H9 (cell line): ENCODE measurements around the gene TRIM17. TPM values are rescaled to one million over a fixed set of nuclear protein-coding genes. Genes with fewer than 3 reads are reported as not detected.

ENCODE experiments used
- DNase-seq: peaks from one replicate; pipeline ENCODE4 v3.0.0-alpha.2; 2017
- H2AFZ ChIP-seq: one replicate; pipeline ENCODE4 v1.6.1; 2013; ENCODE audit warnings: mild to moderate bottlenecking, low read length, control low read depth, moderate library complexity
- H2AK5ac ChIP-seq: 2 replicates; pipeline ENCODE4 v1.6.1; 2013; ENCODE audit warnings: low read length, control low read depth, mixed read lengths; ENCODE audit not compliant: insufficient read length
- H2BK120ac ChIP-seq: one replicate; pipeline ENCODE4 v1.6.1; 2013; ENCODE audit warnings: low read depth, mild to moderate bottlenecking, low read length, control low read depth, inconsistent platforms; ENCODE audit not compliant: poor library complexity, severe bottlenecking
- H2BK12ac ChIP-seq: 2 replicates; pipeline ENCODE4 v1.6.1; 2013; ENCODE audit warnings: low read length, control low read depth, mixed read lengths, low read depth; ENCODE audit not compliant: insufficient read length
- H2BK15ac ChIP-seq: 2 replicates; pipeline ENCODE4 v1.6.1; 2013; ENCODE audit warnings: low read depth, low read length, control low read depth
- H2BK20ac ChIP-seq: one replicate; pipeline ENCODE4 v1.6.1; 2013; ENCODE audit warnings: low read depth, mild to moderate bottlenecking, low read length, control low read depth, inconsistent platforms; ENCODE audit not compliant: poor library complexity, severe bottlenecking
- H2BK5ac ChIP-seq: 2 replicates; pipeline ENCODE4 v1.6.1; 2013; ENCODE audit warnings: low read length, control low read depth, mixed read lengths; ENCODE audit not compliant: insufficient read length
- H3K14ac ChIP-seq: 2 replicates; pipeline ENCODE4 v1.6.1; 2013; ENCODE audit warnings: low read length, control low read depth; ENCODE audit not compliant: insufficient read depth
- H3K18ac ChIP-seq: 2 replicates; pipeline ENCODE4 v1.6.1; 2013; ENCODE audit warnings: low read depth, mild to moderate bottlenecking, mixed read lengths, low read length, control low read depth; ENCODE audit not compliant: insufficient read length
- H3K23ac ChIP-seq: 2 replicates; pipeline ENCODE4 v1.6.1; 2013; ENCODE audit warnings: low read length, control low read depth, mixed read lengths, low read depth; ENCODE audit not compliant: insufficient read length
- H3K23me2 ChIP-seq: 2 replicates; pipeline ENCODE4 v1.6.1; 2013; ENCODE audit warnings: low read depth, mild to moderate bottlenecking, mixed read lengths, low read length, control low read depth; ENCODE audit not compliant: insufficient read length, poor library complexity, severe bottlenecking
- H3K27ac ChIP-seq: 2 replicates; pipeline ENCODE4 v1.5.1; 2013; ENCODE audit warnings: low read length, control low read depth, mixed read lengths, low read depth; ENCODE audit not compliant: insufficient read length
- H3K27me3 ChIP-seq: 2 replicates; pipeline ENCODE4 v1.6.1; 2013; ENCODE audit warnings: low read length, control low read depth, inconsistent platforms; ENCODE audit not compliant: insufficient read depth
- H3K4ac ChIP-seq: 2 replicates; pipeline ENCODE4 v1.6.1; 2013; ENCODE audit warnings: low read depth, mild to moderate bottlenecking, control low read depth, inconsistent platforms, low read length, moderate library complexity
- H3K4me1 ChIP-seq: 2 replicates; pipeline ENCODE4 v1.6.1; 2013; ENCODE audit warnings: low read length, control low read depth, inconsistent platforms; ENCODE audit not compliant: insufficient read depth
- H3K4me2 ChIP-seq: 2 replicates; pipeline ENCODE4 v1.6.1; 2013; ENCODE audit warnings: low read length, control low read depth, mixed read lengths; ENCODE audit not compliant: insufficient read length, insufficient read depth
- H3K56ac ChIP-seq: 2 replicates; pipeline ENCODE4 v1.6.1; 2013; ENCODE audit warnings: low read depth, mild to moderate bottlenecking, mixed read lengths, low read length, control low read depth; ENCODE audit not compliant: insufficient read length
- H3K79me1 ChIP-seq: 2 replicates; pipeline ENCODE4 v1.6.1; 2013; ENCODE audit warnings: low read depth, mild to moderate bottlenecking, moderate library complexity, low read length, control low read depth, inconsistent platforms; ENCODE audit not compliant: insufficient read depth, poor library complexity, severe bottlenecking
- H3K79me2 ChIP-seq: 2 replicates; pipeline ENCODE4 v1.6.1; 2013; ENCODE audit warnings: low read length, control low read depth, inconsistent platforms; ENCODE audit not compliant: insufficient read depth
- H3K9ac ChIP-seq: 2 replicates; pipeline ENCODE4 v1.6.1; 2013; ENCODE audit warnings: low read length, control low read depth, mixed read lengths; ENCODE audit not compliant: insufficient read length; ENCODE audit errors: extremely low read depth
- H3K9me3 ChIP-seq: one replicate; pipeline ENCODE4 v1.6.1; 2013; ENCODE audit warnings: low read depth, low read length, inconsistent platforms; ENCODE audit not compliant: control insufficient read depth
- H3T11ph ChIP-seq: one replicate; pipeline ENCODE4 v1.6.1; 2013; ENCODE audit warnings: mild to moderate bottlenecking, low read length, control low read depth, inconsistent platforms
- H4K20me1 ChIP-seq: one replicate; pipeline ENCODE4 v1.6.1; 2013; ENCODE audit not compliant: control insufficient read depth, insufficient read length, insufficient read depth
- H4K5ac ChIP-seq: 2 replicates; pipeline ENCODE4 v1.6.1; 2013; ENCODE audit warnings: low read depth, mild to moderate bottlenecking, mixed read lengths, low read length, control low read depth; ENCODE audit not compliant: insufficient read length
- H4K8ac ChIP-seq: replicated peaks from 2 replicates; pipeline ENCODE4 v1.6.1; 2013; ENCODE audit warnings: low read length, control low read depth, mixed read lengths, low read depth; ENCODE audit not compliant: insufficient read length
- H4K91ac ChIP-seq: 2 replicates; pipeline ENCODE4 v1.6.1; 2013; ENCODE audit warnings: low read depth, mild to moderate bottlenecking, moderate library complexity, mixed read lengths, low read length, control low read depth; ENCODE audit not compliant: insufficient read length
- H3K27ac Mint-ChIP-seq, 3 experiments: 2 replicates in 2 of 3; 3 replicates in 1 of 3; pipeline ENCODE4 v1.8.0; 2020 to 2021; ENCODE audit warnings: mixed read lengths in 3 of 3, mild to moderate bottlenecking in 1 of 3, moderate library complexity in 1 of 3
- H3K27me3 Mint-ChIP-seq: 2 replicates; pipeline ENCODE4 v1.8.0; 2021; ENCODE audit warnings: low read depth, mild to moderate bottlenecking, moderate library complexity, mixed read lengths
- H3K36me3 Mint-ChIP-seq, 3 experiments: 2 replicates in 2 of 3; 3 replicates in 1 of 3; pipeline ENCODE4 v1.8.0; 2020 to 2021; ENCODE audit warnings: low read depth in 3 of 3, mixed read lengths in 3 of 3; ENCODE audit not compliant: insufficient read depth in 1 of 3
- H3K4me1 Mint-ChIP-seq, 2 experiments: 2 replicates each; pipeline ENCODE4 v1.8.0; 2020; ENCODE audit warnings: mixed read lengths in 2 of 2
- H3K4me3 Mint-ChIP-seq, 2 experiments: 2 replicates in 1 of 2; 3 replicates in 1 of 2; pipeline ENCODE4 v1.8.0; 2020 to 2021; ENCODE audit warnings: mild to moderate bottlenecking in 2 of 2, mixed read lengths in 2 of 2, moderate library complexity in 1 of 2
- H3K9me3 Mint-ChIP-seq, 2 experiments: 2 replicates in 1 of 2; 3 replicates in 1 of 2; pipeline ENCODE4 v1.8.0; 2020; ENCODE audit warnings: mild to moderate bottlenecking in 2 of 2, mixed read lengths in 2 of 2, moderate library complexity in 1 of 2
- WGBS: extraction: QIAGEN DNeasy Blood & Tissue Kit; methylation state at CpG from one replicate; pipeline ENCODE4 v1.1.7; 2013; ENCODE audit warnings: missing lambda C conversion rate, low lambda C conversion rate, mixed read lengths; ENCODE audit not compliant: insufficient read length; ENCODE audit errors: extremely low coverage; 5-methylcytosine and 5-hydroxymethylcytosine counted together
- total RNA-seq: library from RNA; stranded (reverse); gene quantifications from 2 replicates; pipeline ENCODE4 v1.2.1, GENCODE V29; 2021
- TF ChIP-seq, protein P1 (sequence below): fragments of 200-600 bp; sonication (generic); conservative IDR thresholded peaks from 3 replicates; pipeline ENCODE4 v1.8.0; 2021; ENCODE audit warnings: antibody characterized with exemption, mild to moderate bottlenecking

Gene TRIM17
- total RNA-seq, 1 experiment from 2014 or later = 2.8 TPM

DNA sequence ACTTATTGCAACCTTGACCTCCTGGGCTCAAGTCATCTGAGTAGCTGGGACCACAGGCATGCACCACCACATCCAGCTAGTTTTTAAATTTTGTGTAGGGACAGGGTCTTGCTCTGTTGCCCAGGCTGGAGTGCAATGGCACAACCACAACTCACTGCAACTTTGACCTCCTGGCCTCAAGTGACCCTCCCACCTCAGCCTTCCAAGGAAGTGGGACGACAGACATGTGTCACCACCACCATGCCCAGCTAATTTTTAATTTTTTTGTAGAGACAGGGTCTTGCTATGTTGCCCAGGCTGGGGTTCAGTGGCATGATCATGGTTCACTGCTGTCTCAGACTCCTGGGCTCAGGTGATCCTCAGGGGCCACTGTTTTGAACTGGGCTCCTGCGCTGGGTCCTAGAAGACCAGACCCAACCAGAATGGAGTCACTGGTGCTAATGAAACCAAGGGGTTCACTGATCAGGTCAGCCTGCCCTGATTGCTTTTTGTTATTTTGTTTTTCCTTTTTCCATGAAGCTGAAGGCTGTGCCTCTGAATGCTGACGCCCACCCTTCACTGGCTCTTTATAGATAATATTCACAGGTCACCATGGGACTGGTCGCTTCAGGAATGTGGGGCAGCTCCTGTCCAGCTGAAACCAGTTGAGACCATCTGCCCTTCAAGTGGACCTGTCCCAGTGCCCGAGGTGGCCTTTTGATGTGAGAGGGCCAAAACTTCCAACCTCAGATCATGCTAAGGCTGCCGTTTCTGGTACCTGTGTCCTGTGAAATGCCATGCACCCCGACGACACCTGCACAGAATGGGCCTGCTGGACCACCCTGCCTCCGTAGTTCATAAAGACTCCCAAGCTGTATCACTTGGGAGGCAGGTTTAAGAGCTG lies 4.9 kb downstream of the TRIM17 start:
- H3K4me2 ChIP-seq = no peak overlapping the region
- H2BK20ac ChIP-seq = no peak overlapping the region
- H3K18ac ChIP-seq = no peak overlapping the region
- Mint-ChIP-seq H3K27me3 (peaks cover 34% of the 10 kb centered on the region), H3K4me3 (no peak overlapping the region), H3K9me3 (no peaks in the 10 kb centered on the region), H3K36me3 (peaks cover 3 to 10% (median 5%) of the 10 kb centered on the region in 3 experiments; a peak in 6 of 7 replicates), H3K27ac (no peak overlapping the region), H3K4me1 (peaks cover 18 to 24% of the 10 kb centered on the region in 2 experiments)
- H2BK15ac ChIP-seq = no peak overlapping the region
- no peaks in the 10 kb centered on the region for H3K79me2 ChIP-seq
- no peak overlapping the region for H4K91ac ChIP-seq
- no peaks in the 10 kb centered on the region for H3K4me1 ChIP-seq
- H2AFZ ChIP-seq = no peak overlapping the region
- H3K4ac ChIP-seq = no peak overlapping the region
- no peak overlapping the region for H2BK5ac ChIP-seq
- H3K27me3 ChIP-seq = peaks cover 11% of the 10 kb centered on the region; the same call in 1 of the 2 replicates
- H2BK120ac ChIP-seq = no peak overlapping the region
- H4K8ac ChIP-seq = no peak overlapping the region
- H3K14ac ChIP-seq = no peak overlapping the region
- no peak for DNase-seq
- H3K9ac ChIP-seq = no peak overlapping the region
- no peak overlapping the region for H2BK12ac ChIP-seq
- H3K27ac ChIP-seq = no peak overlapping the region
- TF ChIP-seq, protein P1, sequence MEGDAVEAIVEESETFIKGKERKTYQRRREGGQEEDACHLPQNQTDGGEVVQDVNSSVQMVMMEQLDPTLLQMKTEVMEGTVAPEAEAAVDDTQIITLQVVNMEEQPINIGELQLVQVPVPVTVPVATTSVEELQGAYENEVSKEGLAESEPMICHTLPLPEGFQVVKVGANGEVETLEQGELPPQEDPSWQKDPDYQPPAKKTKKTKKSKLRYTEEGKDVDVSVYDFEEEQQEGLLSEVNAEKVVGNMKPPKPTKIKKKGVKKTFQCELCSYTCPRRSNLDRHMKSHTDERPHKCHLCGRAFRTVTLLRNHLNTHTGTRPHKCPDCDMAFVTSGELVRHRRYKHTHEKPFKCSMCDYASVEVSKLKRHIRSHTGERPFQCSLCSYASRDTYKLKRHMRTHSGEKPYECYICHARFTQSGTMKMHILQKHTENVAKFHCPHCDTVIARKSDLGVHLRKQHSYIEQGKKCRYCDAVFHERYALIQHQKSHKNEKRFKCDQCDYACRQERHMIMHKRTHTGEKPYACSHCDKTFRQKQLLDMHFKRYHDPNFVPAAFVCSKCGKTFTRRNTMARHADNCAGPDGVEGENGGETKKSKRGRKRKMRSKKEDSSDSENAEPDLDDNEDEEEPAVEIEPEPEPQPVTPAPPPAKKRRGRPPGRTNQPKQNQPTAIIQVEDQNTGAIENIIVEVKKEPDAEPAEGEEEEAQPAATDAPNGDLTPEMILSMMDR = no peak
- no peak overlapping the region for H3T11ph ChIP-seq
- no peak overlapping the region for H4K5ac ChIP-seq
- peaks cover 8% of the 10 kb centered on the region for H3K23me2 ChIP-seq
- H3K56ac ChIP-seq = no peak overlapping the region
- no CpG with 5 or more reads among the region's 9 CpGs for WGBS
- no peak overlapping the region for H2AK5ac ChIP-seq
- H3K9me3 ChIP-seq = no peaks in the 10 kb centered on the region
- H3K23ac ChIP-seq = no peak overlapping the region
- peaks cover 2% of the 10 kb centered on the region for H4K20me1 ChIP-seq
- H3K79me1 ChIP-seq = no peaks in the 10 kb centered on the region
